ENCODE measurements around the gene LRSAM1. TPM values are rescaled to one million over a fixed set of nuclear protein-coding genes. Genes with fewer than 3 reads are reported as not detected.

Gene LRSAM1
- total and polyA plus RNA-seq, 9 of the 15 experiments (the other 6 are each of a cell fraction or from before 2014, with no cell fraction given), result 0.07 to 16.2 (median 4.7) TPM

DNA sequence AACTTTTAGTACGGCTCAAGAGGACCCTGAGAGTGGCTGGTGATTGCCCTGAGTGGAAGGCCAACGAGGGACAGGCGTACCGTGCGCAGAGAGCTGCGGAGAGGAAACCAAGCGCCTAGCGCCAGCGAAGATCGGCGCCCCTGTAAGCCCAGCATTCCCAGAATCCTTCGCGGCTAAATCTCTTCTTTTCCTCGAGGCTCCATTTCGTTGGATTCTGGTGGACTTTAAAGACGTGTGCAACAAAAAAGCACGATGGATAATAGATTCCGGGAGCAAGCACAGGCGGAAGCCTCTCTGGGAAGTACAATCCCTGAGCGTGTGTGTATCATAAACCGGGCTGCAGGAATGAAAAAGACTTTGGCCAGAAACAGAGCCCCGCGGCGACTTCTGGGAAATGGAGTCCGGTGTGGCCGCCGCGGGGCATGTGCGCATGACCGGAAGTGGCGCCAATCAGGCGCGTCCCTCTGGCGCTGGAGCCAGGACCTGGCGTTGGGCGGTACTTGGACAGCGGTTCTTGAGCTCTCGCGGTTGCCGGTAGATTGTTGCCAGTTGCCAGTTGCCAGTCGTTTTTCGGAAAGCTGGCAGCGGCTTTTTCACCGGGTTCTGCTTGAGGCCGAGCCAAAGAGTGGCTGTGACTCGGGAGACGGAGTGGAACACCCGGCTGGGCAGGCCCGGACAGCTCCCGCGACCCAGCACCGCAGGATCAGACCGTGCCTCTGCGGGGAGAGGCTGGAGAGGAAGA lies 27.2 kb upstream of the LRSAM1 start, which contains the start of gene ZNF79 (continued):
- TF ChIP-seq RB1 (IDR thresholded peaks at IDR 0.05; ENCODE audit: low read depth), result peak; percentile 44; the same call in 1 of the 2 replicates
- no peak for TF ChIP-seq ZKSCAN1 (IDR thresholded peaks at IDR 0.05; ENCODE audit: low read depth, low read length)
- TF ChIP-seq SLC30A9 (CRISPR knock-in tag; IDR thresholded peaks at IDR 0.05), result no peak
- TF ChIP-seq NCOA4 (IDR thresholded peaks at IDR 0.05; ENCODE audit: partially characterized antibody), result no peak
- TF ChIP-seq PRPF4 (IDR thresholded peaks at IDR 0.05; ENCODE audit: insufficient read depth, low read depth, low read length, poor library complexity, severe bottlenecking), result no peak
- TF ChIP-seq DIDO1 (tag; IDR thresholded peaks at IDR 0.05; ENCODE audit: low read depth), result peak; percentile 74; the same call in 1 of the 2 replicates
- no peak for TF ChIP-seq LEF1 (IDR thresholded peaks at IDR 0.05)
- TF ChIP-seq HMG20A (CRISPR knock-in tag; conservative IDR thresholded peaks at IDR 0.05), result no peak
- no peak for TF ChIP-seq ZC3H8 (IDR thresholded peaks at IDR 0.05)
- TF ChIP-seq, protein P1, sequence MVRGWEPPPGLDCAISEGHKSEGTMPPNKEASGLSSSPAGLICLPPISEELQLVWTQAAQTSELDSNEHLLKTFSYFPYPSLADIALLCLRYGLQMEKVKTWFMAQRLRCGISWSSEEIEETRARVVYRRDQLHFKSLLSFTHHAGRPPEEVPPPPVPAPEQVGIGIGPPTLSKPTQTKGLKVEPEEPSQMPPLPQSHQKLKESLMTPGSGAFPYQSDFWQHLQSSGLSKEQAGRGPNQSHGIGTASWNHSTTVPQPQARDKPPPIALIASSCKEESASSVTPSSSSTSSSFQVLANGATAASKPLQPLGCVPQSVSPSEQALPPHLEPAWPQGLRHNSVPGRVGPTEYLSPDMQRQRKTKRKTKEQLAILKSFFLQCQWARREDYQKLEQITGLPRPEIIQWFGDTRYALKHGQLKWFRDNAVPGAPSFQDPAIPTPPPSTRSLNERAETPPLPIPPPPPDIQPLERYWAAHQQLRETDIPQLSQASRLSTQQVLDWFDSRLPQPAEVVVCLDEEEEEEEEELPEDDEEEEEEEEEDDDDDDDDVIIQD (CRISPR knock-in tag; IDR thresholded peaks at IDR 0.05), result no peak
- TF ChIP-seq TAL1 (IDR thresholded peaks at IDR 0.05), result no peak
- no peak for TF ChIP-seq SETDB1 (IDR thresholded peaks at IDR 0.05; ENCODE audit: low read length)
- TF ChIP-seq, protein P2, sequence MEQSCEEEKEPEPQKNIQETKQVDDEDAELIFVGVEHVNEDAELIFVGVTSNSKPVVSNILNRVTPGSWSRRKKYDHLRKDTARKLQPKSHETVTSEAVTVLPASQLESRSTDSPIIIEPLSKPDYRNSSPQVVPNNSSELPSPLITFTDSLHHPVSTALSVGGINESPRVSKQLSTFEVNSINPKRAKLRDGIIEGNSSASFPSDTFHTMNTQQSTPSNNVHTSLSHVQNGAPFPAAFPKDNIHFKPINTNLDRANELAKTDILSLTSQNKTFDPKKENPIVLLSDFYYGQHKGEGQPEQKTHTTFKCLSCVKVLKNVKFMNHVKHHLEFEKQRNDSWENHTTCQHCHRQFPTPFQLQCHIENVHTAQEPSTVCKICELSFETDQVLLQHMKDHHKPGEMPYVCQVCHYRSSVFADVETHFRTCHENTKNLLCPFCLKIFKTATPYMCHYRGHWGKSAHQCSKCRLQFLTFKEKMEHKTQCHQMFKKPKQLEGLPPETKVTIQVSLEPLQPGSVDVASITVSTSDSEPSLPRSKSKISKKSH (CRISPR knock-in tag; IDR thresholded peaks at IDR 0.05), result no peak
- TF ChIP-seq NFE2 (IDR thresholded peaks at IDR 0.05; ENCODE audit: low read depth), result no peak
- TF ChIP-seq, protein P3, sequence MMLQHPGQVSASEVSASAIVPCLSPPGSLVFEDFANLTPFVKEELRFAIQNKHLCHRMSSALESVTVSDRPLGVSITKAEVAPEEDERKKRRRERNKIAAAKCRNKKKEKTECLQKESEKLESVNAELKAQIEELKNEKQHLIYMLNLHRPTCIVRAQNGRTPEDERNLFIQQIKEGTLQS (IDR thresholded peaks at IDR 0.05), result no peak
- TF ChIP-seq, protein P3 (CRISPR knock-in tag; conservative IDR thresholded peaks at IDR 0.05), result no peak
- peak; percentile 68; the same call in 1 of the 2 replicates for TF ChIP-seq PHF21A (IDR thresholded peaks at IDR 0.05; ENCODE audit: borderline replicate concordance, low read depth)
- TF ChIP-seq MYBL2 (IDR thresholded peaks at IDR 0.05; ENCODE audit: low read depth), result no peak
- no peak for TF ChIP-seq MYBL2 (CRISPR knock-in tag; IDR thresholded peaks at IDR 0.05; ENCODE audit: borderline replicate concordance)
- peak; percentile 90 for TF ChIP-seq POLR2A (conservative IDR thresholded peaks at IDR 0.05)
- no peak for TF ChIP-seq TRIM24 (IDR thresholded peaks at IDR 0.05)
- TF ChIP-seq ZZZ3 (IDR thresholded peaks at IDR 0.05), result no peak
- no peak for TF ChIP-seq ZNF551 (CRISPR knock-in tag; IDR thresholded peaks at IDR 0.05)
- TF ChIP-seq RAD21 (CRISPR knock-in tag; conservative IDR thresholded peaks at IDR 0.05 in 1 of 2, IDR thresholded peaks at IDR 0.05 in 1 of 2), result no peak
- TF ChIP-seq SMC3 (conservative IDR thresholded peaks at IDR 0.05; ENCODE audit: insufficient read depth, low read depth, low read length), result no peak
- TF ChIP-seq, protein P4, sequence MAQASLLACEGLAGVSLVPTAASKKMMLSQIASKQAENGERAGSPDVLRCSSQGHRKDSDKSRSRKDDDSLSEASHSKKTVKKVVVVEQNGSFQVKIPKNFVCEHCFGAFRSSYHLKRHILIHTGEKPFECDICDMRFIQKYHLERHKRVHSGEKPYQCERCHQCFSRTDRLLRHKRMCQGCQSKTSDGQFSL (CRISPR knock-in tag; IDR thresholded peaks at IDR 0.05), result no peak
- TF ChIP-seq, protein P4 (tag; IDR thresholded peaks at IDR 0.05), result no peak

All from K562 (cell line).